UCSD-AML1 (cell line): ENCODE data around the gene MAPKAP1.

Experiments
- DNase-seq: peaks from one replicate; lab custom pipeline; 2025; ENCODE audit not compliant: unreplicated experiment; lab: John Stamatoyannopoulos, UW

Gene MAPKAP1

DNA sequence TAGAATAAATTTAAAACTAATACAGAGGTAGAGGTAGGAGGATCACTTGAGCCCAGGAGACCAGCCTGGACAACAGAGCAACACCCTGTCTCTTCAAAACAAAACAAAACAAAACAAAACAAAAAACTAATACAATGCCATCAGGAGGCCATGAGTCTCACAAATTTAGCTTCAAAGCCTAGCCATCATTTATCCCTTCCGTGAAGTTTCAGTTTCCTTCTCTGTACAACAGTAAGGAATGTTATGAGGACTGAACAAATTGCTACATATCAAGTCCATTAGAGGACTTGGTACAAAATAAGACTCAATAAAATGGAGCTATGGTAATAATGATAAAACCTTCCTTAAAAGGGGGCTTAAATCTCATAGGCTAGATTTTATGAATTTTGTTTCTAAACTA lies 60.8 kb downstream of the MAPKAP1 start:
- DNase-seq = no peak

DNA sequence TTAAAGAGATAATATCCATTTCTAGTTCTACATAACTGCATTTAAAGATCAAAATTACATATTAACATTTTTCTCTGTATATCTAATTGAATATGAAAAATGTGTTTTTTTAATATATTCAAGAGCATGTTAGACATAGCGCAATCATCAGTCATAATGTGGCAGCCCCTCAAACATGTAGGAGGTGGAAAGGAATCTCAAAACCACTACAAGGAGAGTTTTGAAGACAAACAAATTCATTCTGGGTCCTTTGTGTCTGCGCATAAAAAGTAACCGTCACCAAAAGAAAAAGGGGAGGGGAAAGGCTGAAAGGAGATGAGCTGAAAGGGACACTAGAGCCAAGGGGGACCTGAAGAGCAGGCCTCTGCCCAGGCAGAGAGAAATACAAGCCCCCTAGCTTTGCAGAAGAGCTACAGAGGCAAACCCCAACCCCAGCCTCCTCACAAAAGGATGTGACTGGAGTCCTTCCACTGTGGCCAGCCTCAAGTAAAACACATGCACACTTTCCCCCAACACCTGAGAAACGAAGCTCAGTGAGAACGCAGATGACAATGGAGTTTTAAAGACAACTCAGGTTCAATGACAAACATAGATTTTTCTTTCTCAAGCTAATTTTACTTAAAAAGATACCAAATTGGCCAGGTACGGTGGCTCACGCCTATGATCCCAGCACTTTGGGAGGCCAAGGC lies 62.0 kb downstream of the MAPKAP1 start:
- no peak for DNase-seq

DNA sequence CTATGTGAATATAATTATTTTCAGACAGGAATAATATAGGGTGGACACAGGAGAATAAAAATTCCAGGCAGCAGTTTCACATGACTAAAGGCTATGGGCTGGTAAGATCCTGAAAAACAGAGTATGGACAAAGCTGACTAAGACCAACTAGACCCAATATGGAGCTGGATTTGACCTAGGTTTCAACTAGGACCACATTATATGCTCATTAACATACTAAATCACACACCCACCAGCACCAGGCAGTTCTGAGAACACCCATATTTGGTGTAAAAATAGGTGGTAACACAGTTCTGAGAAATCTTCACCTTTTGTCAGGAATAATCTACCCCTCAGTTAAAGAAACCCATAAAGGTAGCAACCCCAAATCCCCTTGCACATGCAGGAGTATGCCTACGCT lies 64.7 kb downstream of the MAPKAP1 start:
- DNase-seq = no peak

DNA sequence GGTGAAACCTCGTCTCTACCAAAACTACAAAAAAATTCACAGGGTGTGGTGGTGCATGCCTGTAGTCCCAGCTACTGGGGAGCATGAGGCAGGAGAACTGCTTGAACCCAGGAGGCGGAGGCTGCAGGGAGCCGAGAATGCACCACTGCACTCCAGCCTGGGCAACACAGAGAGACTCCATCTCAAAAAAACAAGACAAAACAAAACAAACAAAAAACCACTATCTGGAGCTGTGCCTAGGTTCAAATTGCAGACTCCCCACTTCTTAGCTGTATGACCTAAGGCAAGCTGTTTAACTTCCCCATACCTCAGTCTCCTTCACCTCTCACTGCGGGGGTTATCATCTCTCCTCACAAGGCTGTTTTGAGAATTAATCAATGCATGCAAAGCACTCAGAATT lies 68.0 kb downstream of the MAPKAP1 start:
- no peak for DNase-seq

DNA sequence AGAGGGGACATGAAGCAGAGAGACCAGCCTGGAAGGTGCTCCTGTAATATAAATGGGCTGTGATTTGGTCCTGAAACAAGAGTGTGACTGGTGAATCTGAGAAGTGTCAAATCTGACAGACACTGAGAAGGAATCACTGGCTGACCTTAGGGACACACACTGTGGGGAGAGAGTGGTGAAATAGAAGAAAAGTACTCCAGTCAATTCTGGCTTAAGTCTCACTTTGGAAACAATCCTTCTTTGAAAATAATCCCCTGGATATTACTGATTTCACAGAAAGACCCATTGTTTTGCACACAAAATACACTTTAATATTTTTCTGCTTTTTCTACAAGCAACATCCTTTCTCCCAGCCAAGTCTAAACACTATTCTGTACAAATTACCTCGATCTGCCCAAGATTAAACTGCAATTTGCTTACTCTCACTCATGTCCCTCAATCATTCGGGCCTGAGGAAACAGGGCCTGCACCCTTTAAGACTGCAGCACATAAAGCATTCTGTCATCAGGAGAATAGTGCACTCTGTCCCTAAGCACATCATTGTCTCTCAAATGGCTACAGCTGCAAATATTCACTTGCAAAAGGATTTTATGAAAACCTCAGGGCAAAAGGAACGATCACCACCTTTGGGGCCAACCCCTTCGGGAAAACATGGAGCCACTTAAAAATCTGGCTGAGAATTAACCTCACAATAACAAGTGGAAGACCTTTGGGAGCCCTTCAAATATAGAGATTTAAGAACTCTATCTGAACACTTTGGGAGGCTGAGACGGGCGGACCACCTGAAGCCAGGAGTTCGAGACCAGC lies 68.6 kb downstream of the MAPKAP1 start:
- no peak for DNase-seq

DNA sequence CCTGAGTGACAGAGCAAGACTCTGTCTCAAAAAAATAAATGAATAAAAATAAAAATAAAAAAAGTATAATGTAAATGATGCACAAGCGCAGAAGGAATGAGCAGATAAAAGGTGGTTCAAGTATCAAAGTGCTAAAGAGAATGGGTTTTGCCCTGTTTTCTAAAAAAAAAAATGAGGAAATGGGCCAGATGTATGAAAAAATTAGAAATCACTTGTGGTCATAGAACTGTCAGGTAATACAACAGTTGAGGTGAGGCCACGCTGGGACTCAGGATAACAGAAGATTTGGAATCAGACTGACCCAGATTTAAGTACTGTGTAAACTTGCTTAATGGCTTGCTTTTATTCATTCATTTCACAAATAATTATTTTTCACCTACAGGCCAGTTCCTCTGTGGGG lies 69.8 kb downstream of the MAPKAP1 start:
- no peak for DNase-seq

DNA sequence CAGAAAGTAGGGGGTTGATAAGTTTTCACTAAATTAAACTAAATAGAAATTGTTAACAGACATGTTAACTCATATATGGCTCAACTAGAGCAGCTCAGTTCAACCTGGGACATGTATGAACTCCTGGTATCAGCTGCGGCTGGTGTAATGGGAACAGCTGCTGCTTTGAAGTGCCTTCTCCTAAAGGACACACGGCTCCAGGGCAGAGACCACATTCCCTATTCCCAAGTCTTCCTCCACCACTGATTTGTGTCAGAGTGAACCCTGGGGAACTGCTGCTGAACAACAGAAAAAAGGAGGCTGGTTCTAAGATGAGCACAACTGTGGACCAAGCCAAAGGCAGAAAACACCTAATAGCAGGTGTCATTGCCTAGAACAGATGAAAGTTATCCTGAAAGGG lies 71.1 kb downstream of the MAPKAP1 start:
- DNase-seq = no peak

DNA sequence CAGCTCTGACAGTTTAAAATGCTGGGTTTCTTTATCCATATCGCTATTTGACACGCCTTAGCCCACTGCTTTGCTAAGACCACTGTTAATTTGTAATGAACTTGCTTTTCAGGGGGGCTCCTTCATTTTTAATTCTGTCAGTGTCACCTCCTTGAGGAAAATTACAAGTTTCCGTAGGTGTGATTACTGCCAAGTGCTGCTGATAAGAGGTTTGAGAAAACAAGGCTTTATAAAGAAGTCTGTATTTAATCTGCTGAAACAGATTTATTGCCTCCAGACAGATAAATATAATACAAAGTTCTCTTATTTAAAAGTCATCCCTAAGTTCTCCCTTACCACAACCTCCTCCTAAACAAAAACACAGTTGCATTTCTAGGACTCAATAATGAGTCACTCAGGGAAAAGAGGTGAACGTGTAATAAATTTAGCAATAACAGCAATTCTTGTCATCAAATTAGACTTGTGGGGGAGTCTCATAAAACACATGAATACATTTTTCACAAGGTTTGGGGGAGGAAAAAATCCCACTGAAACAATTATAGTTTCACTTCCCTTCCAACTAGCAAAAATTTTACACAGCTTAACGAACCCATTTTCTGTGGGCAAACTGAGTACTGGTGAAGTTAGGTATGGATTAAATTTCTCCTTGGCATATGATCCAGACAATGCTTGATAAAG lies 72.8 kb downstream of the MAPKAP1 start:
- no peak for DNase-seq

DNA sequence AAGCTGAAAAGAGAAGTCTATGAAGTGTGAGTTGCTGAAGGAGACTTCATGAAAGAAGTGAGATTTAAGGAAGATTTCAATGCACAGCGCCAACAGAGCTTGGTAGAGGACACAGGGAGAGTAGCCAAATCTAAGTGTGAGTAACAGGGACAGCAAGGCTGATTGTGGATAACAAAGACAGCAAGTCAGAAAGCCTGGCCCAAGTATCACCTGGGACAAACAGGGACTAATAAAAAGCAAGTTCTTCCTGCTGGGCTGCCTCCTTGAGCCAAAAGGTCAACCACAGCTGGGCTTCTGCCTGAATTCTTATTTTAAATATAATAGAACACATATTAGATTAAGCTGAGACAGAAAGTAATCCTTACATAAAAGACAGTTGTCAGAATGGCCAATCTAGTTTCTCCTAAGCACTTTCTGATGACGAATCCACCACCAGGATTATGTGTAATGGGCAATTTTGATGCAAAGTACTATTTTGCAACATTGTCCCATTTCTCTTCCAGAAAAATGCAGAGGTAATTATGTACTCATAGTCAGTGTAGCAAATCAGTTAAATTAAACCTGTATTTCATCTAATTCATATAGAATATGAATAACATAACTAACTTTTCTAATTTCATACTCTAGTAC lies 73.8 kb downstream of the MAPKAP1 start:
- no peak for DNase-seq

DNA sequence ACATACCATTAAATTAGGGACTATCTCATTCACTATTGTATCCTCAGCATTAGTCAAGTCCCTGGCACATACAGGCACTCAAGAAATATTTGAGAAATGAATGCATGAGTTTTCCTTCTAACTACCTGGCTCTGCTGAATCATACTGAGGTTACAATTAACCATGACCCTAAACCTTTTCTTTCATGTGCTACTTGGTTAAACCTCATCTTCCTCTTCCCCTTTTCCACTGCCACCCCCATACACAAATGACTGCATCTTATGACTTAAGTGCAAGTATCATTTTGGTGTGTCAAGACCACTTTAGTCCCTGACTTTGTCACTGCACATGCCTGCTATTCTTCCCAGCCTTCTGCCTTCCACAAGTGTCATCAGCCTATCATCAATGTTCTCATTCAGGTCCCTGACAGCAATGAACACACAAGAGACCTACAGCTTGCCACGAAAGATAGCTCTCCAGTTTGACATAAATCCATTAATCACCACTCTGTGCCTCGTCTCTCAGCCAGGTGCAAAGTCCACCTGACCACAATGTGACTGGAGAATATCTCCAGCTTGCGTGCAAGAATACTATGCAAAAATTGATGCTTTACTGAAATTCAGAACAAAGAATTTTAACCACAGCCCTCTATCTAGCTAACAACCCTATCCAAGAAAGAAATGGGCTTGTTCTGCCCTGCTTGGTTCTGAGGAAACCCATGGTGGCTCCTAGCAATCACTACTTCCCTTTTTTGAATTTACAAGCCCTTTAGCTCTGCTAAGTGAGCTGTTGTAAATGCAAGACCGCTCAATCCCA lies 74.5 kb downstream of the MAPKAP1 start:
- DNase-seq = no peak

DNA sequence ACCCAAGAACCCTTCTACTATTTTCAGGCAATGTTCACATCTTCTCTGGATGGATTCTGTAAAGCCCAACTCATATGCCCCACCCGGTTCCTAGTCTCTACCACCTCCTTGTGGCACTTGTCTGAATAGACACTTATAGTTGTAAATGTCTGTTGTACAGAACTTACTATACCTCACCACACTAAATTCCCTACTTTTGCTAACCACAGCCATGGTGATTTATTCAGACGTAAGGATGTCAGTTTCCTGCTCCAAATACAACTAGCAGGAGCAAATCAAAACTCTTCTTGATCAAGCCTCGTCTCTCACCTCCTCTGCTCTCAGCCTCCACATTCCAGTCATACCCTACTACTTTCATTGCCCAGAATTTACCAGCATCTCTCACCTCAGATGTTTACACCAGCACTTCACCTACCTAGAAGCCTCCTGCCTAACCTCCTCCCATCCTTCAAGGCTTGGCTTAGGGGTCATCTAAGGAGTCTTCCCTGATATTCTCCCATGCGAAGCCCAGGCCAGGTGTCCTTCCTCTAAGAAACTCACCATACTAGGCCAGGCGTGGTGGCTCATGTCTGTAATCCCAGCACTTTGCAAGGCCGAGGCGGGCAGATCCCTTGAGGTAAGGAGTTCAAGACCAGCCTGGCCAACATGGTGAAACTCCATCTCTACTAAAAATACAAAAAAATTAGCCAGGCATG lies 75.5 kb downstream of the MAPKAP1 start:
- DNase-seq = no peak

DNA sequence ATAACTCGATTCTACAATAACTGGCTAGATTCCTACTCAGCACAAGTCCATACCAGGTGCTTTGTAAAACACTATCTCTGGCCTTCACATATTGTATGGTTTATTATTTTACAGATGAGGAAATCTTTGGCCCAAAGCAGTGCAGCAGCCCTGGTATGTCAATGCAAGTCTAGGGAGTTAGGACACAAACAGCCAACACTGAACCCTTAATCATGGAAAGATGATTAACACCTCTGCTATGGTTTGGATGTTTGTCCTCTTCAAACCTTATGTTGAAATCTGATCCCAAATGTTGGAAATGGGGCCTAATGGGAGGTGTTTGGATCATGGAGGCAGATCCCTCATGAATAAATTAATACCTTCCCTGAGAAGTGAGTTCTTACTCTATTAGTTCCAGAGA lies 76.6 kb downstream of the MAPKAP1 start:
- no peak for DNase-seq

DNA sequence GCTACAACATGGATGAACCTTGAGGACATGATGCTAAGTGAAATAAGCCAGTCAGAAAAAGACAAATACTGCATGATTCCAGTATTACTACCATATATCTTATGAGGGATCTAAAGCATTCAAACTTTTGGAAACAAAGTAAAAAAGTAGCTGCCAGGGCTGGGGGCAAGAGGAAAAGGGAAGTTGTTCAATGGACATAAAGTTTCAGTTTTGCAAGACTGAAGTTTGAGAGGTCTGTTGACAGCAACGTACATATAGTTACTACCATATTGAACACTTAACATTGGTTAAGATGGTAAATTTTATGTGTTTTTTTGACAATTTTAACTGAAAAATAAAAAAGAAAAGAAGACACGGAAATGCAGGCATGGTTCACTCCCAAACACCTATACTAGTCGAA lies 77.6 kb downstream of the MAPKAP1 start:
- DNase-seq = no peak

DNA sequence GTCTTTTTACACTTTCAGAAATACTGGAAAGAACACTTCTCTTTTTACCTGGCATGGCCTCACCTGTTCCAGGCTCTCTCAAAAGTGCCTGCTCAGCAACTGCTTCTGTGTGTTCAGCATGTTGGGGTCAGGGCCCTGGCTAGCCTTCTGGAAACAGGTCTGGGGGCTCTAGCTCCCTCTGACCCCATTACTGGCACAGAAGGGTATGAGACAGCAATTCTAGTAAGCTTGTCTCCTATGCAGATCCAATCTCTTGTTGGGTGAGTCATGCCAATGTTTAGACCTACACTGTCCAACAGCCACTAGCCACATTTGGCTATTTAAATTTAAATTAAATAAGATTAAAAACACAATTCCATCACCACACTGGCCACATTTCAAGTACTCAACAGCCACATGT lies 80.8 kb downstream of the MAPKAP1 start:
- DNase-seq = no peak

DNA sequence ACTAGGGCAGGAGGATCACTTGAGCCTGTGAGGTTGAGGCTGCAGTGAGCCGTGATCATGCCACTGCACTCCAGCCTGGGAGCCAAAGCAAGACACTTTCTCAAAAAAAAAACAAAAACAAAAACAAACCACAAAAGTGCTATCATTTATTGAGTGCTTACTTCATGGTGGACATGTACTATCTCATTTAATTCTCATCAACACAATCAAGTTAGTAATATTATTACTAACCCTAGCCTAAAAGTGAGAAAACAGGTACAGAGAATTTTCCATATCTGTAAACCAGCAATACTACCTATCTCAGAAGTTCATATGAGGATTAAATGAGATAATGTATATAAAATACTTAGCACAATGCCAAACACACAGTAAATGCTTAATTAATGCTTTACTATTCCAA lies 85.8 kb downstream of the MAPKAP1 start:
- no peak for DNase-seq

DNA sequence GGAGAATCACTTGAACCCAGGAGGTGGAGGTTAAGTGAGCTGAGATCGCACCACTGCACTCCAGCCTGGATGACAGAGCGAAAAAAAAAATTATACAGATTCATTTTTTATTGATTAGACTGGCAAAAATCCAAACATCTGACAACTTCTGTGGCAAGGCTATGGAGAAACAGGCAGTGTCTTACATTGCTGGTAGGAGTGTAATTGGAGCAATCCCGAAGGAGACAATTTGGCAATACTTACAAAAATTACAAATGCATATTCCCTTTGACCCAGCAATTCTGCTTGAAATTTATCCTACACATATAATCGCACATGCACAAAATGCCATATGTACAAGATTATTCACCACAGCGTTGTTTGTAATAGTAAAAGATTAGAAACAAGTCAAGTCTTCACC lies 86.8 kb downstream of the MAPKAP1 start:
- no peak for DNase-seq

DNA sequence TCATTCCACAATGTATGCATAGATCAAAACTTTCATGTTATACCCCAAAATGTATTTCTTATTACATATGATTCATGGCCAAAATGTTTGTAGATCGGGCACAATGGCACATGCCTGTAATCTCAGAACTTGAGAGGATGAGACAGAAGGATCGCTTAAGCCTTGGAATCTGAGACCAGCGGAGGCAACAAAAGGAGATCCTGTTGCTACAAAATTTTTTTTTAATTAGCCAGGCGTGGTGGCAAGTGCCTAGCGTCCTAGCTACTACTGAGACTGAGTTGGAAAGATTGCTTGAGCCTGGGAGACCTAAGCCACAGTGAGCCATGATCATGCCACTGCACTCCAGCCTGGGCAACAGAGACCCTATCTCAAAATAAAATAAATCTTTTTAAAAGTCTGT lies 89.9 kb downstream of the MAPKAP1 start:
- DNase-seq = no peak

DNA sequence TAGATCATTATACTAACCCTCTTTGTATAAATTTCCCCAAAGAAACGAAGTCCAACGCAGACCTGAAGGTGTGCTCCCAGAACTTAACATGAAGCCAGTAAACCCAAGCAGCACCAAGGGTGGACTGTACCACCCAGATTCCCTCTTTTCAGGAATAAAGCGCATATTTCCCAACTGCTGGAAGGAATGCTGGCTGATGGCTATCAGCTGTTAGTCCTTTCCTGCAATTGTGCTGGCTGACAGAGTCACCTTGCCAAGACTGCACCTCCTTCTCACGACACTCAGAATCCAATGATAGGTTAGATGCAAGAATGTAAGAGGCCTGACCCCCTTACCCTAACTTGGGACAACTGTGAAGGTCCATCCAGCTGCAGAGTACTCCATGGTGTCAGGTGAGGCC lies 93.9 kb downstream of the MAPKAP1 start:
- no peak for DNase-seq

DNA sequence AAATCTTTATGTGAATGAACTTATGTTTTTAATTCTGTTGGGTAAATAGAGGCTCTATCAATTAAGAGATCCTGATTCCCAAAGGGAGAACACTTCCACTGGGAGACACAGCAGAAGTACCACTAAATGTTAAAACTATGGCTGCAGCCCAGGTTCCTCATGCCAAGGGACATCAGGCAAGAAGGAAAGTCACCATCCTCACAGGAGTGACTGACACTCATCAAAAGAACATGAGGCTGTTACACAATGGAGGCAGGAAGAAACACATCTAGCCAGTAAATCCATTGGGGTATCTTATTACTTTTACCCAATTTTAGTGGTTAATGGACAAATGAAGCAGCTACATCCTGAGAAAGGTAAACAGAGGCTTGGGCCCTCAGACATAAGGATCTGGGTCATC lies 94.4 kb downstream of the MAPKAP1 start:
- no peak for DNase-seq

DNA sequence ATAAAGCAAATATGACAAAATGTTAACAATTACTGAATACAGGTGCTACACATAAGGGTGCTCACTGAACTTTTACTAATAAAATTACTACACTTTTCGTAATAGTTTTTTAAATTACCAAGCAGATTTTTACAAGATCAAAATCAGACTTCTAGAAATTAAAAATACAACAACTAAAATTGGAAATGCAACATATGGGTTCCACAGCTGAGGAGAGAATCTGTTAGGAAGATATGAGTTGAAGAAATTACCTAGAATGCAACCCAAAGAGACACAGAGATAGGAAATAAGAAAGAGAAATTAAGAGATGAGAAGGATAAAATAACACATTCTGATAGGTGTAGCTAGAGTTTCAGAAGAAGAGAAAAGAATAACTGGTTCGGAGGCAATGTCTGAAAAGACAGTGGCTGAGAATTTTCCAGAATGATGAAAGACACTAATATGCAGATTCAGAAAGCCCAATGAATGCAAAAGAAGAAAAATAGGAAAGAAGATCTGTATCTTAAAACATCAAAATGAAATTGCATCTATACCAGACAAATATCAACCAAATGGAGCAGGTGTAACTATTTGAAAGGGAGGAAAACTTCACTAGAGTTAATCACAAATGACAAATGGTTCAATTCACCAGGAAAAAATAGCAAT lies 95.8 kb downstream of the MAPKAP1 start:
- DNase-seq = no peak
